ENCODE measurements around the gene PLA2R1.

DNA sequence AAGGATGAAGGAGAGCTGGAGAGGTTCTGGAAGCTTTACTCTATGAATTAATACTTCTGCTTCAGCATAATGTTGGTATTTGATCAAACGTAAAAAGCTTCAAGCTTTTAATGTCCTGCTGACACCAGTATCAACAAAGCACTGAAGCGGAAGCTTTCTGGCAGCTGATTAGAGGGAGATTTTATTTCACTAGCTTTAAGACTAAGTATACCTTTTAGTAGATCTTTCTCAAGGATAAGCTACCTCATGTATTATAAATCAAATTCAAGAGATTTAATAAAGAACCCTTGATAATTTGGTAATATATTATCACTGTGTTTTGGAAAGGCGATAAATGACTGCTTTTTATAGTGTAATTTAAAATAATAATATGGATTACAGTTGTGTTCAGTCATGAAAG lies 136.4 kb downstream of the PLA2R1 start:
- TF ChIP-seq, protein P1, sequence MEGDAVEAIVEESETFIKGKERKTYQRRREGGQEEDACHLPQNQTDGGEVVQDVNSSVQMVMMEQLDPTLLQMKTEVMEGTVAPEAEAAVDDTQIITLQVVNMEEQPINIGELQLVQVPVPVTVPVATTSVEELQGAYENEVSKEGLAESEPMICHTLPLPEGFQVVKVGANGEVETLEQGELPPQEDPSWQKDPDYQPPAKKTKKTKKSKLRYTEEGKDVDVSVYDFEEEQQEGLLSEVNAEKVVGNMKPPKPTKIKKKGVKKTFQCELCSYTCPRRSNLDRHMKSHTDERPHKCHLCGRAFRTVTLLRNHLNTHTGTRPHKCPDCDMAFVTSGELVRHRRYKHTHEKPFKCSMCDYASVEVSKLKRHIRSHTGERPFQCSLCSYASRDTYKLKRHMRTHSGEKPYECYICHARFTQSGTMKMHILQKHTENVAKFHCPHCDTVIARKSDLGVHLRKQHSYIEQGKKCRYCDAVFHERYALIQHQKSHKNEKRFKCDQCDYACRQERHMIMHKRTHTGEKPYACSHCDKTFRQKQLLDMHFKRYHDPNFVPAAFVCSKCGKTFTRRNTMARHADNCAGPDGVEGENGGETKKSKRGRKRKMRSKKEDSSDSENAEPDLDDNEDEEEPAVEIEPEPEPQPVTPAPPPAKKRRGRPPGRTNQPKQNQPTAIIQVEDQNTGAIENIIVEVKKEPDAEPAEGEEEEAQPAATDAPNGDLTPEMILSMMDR (IDR thresholded peaks at IDR 0.05), result no peak
- no peak for TF ChIP-seq EP300 (IDR thresholded peaks at IDR 0.05)
- TF ChIP-seq POLR2AphosphoS5 (IDR thresholded peaks at IDR 0.05), result no peak
